Activated CD4-positive, alpha-beta T cell treated with anti-CD3 and anti-CD28 coated beads for 4 hours (primary cell): ENCODE results near the gene PDE3A.
"Not testable (repeated sequence)": the region's sequence is repeated elsewhere in the genome, so short reads cannot be mapped to it uniquely, and the experiment has no call there.

Source experiments
- DNase-seq, 2 donors: peaks; one replicate each; pipeline ENCODE4 v3.0.0-alpha.2; 2020

The PDE3A gene

DNA sequence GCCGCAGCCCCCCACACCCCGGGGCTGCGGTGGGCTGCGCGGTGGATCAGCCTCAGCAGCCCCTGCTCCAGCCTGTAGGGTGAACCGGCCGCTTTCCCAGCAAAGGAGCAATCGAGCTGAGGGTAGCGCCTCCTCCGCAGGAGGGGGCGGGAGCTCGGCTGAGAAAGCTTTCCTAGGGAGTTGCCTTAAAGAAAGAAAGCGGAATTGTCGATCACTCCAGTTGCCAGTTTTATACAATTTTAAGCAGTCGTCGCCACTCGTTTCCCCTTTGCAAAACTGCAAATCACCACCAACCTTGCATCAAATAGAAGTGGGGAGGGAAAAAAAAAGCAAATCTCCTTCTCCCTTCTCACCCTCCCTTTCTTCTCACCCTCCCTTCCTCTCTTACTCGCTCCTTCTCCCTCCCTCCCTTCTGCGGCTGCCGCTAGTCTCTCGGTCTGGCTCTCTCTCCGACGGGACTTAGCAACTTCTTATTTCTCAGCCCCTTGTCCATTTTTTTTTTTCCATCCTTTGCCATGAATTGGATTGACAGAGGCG lies at the start of gene PDE3A:
Gene PDE3A (plus strand): TSS at position 424 of the 537 bp plus-strand sequence. CDS start 748 bp downstream, outside the sequence.
- DNase-seq: no peak

DNA sequence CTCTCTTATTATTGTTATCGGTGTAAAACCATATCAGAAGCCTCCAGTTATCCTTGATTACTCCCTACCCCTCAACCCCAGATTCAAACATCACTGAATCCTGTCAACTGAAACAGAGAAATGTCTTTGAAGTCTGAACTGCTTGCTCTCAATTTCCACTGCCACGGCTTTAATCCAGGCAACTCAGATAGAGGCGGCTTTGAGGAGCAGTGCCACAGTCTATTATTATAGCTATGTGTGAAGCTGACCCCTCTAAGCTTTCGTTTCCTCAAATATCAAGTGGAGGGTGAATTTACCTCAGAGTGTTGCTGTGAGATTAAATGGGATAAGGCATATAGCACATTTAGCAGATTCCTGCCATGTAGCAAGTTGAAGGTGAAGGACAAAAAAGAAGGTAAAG lies 49.0 kb upstream of the PDE3A start:
- no peak for DNase-seq

DNA sequence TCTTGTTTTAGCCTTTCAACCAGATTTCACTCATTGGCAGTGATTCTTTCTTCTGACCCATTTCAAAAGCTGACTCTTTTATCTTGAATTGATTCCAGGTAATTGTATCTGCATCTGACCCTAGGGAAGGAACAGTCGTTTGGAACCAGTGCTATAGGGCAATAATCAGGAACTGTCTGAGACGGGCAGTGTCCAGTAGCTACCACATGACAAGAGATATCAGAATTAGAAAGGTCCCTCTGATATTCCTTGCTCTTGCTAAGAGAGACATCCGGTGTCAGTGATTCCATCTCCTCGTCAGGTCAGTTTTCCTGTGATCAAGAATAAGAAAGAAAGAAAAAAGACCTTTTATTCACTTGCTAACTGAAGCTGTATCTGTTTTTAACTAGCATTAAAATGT lies 47.8 kb upstream of the PDE3A start:
- no peak for DNase-seq

DNA sequence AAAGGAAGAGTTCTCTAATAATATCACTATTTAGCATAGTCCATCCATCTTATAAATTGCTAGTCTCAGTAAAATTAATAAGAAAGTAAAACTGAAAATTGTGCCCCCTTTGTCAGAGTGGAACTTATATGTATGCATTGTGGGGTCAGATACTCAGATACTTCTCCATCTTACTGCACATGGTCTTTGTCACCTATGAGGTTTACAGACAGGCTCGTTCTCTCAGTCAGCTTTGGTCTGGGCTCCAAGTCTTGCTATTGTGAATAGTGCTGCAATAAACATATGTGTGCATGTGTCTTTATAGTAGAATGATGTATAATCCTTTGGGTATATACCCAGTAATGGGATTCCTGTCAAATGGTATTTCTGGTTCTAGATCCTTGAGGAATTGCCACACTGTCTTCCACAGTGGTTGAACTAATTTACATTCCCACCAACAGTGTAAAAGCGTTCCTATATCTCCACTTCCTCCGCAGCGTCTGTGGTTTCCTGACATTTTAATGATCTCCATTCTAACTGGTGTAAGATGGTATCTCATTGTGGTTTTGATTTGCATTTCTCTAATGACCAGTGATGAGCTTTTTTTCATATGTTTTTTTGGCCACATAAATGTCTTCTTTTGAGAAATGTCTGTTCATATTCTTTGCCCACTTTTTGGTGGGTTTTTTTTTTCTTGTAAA lies 37.4 kb upstream of the PDE3A start:
- DNase-seq: not testable (repeated sequence)

DNA sequence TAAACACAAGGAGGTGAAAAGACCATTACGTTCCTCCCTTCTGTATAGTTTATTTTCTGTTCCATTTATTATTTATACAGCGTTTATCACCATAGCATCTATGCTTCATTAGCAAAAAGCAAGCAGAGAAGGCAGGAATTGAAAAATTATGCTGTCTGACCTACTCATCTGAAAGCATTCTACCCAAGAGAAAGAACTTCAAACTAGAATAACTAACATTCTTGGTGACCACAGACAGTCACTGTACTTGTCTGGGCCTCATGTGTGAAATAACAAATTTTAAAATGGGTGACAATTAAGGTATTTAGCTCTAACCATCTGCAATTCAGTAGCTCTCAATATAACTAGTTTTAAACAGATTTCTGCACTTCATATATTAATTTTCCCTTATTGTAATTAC lies 29.3 kb upstream of the PDE3A start:
- no peak for DNase-seq

DNA sequence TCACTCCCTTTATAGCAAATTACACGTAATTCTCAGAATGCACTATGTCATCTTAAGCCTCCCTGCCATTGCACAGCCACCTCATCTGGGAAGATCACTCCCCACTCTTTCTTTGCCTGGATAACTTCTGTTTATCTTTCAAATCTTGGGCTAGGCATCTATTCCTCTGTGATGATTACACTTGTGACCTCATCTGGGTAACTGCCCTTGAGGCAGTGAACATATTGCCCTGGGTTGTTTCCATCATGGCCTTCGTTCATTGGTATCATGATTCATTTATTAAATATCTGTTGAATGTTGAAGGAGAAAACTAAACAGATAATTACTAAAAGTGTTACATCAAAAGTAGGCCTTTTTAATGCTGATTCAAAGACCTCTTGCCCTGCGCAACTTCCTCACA lies 26.2 kb upstream of the PDE3A start:
- DNase-seq: no peak

DNA sequence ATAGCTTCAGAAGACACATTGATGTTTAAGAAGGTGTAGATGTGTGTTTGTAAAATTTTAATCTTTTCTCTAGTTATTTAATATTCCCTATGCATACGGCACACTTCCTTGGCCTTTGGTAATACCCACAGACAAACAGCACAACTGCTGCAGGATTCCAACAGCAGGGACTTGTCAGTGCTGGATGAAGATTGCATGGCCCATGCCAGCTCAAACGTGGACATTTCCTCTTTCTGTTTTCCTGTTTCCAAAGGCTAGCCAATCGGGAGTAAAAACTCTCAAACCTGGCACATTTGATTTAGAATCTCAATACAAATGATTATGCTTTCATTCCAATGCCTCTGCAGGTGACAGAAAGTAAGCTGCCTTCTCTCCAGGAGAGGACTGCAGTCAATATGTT lies 22.5 kb upstream of the PDE3A start:
- no peak for DNase-seq

DNA sequence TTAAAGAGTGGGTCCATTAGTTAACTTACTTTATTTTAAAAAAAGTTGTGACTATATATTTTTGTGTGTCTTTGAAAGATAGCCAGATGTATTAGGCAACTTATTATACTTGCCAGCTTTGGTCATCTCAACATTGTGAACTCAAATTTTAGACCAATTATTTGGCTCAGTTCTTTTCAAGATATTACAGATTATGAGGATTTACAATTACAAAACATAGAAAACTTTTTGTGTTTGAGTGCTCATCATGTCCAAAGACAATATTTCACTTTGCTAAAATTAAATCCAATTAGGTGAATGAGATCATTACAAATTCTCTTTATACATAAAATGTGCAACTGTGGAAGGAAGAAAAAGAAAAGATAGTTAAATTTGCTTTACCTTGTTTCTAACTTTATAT lies 18.3 kb upstream of the PDE3A start:
- no peak for DNase-seq

DNA sequence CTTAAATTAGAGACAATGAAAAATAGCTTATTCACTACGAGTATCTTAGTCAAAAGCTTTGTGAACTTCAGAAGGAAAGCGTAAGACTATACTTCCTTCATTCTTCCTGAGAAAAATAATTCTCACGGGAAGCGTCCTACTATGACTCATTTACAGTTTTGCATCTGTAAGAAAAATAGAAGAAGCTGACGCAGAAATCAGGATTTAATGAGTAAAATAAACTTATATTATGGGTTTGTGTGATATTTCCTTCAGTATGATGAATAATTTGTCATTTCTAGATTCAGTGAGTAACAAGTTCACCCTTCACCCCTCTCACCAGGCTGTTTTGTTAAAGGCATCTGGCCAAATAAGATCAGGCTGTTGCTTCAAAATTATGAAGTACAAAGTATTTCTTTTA lies 17.8 kb upstream of the PDE3A start:
- DNase-seq: no peak

DNA sequence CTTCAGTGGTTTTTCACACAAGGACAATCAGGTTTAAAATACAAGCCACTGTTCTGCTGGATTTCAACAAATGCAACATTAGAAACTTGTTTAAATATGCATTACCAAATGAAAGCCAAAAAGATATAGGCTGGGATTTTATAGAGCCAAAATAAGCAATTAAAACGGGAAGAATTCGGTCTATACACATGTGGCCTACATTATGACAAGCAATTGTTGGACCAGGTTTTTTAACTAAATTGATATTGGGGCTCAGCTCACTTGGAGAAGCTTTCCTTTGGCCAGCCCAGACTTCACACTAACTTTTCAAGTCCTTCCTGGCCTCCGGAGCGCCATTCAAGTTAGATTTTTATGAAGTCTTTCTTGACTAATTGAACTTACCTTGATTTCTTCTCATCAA lies 16.9 kb upstream of the PDE3A start:
- DNase-seq: no peak

DNA sequence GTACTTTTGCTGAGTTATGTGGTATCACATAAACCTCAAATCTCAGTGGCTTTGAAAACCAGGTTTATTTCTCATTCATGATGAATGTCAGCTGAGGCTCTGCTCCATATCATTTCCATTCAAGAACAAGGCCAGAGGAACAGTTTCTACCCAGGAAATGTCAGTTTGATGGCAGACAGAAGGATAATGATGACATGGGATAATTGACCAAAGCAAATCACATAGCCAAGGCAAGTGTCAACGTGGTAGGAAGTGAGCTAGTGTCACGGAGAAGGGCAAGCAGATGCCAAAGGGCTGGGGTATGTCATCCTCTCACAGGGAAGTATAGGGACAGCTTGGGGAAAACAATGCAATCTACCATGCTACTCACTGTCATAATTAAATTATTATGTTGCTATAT lies 12.3 kb upstream of the PDE3A start:
- no peak for DNase-seq

DNA sequence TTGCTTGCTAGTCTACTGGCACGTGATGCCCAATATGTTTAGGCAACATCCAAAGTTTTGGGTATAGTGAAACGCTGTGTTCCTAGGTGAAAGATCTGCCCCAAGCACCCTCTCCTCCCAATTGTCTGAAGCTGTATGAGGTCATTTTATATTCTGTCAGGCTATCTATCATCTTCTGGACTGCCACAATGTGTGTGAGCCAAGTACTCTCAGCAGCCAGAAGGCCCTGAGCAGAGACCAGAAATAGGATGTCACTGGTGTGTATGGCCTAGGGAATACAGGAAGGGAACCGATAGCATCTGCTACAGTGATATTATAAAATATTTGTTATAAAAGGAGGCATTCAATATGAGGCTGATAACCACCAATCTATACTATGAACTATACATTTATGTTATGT lies 7.9 kb upstream of the PDE3A start:
- no peak for DNase-seq

DNA sequence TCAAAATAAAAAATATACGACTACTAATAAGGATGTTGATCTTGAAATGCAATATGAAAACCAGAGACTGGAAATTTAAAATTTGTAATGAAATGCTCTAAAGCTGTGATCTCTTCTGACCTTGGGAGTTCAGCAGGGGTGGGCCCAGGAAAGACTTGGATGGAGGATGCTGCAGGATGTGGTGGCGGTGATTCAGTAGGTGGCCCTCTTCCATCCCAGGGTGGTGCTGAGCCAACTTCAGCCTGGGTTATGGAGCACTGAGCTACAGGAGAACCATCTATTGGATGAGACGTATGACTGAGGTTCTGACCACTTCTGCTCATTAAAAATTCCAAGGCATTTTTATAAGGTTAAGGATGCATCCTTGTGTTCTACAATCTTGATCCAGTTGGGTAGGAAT lies 6.9 kb upstream of the PDE3A start:
- no peak for DNase-seq

DNA sequence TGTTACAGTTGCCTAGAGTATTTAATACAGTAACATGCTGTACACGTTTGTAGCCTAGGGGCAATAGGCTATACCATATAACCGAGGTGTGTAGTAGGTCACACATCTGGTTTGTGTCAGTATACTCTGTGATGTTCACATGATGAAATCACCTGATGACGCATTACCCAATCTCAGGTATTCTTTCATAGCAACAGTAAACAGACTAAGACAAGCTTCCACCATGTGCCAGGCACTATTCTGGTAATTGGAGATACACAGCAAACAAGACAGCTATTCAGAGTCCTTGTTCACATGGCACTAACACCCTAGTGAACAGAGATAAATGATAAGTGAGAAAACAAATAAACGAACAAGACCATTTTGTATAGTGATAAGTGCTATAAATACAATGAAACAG lies 3.8 kb upstream of the PDE3A start:
- DNase-seq: no peak

DNA sequence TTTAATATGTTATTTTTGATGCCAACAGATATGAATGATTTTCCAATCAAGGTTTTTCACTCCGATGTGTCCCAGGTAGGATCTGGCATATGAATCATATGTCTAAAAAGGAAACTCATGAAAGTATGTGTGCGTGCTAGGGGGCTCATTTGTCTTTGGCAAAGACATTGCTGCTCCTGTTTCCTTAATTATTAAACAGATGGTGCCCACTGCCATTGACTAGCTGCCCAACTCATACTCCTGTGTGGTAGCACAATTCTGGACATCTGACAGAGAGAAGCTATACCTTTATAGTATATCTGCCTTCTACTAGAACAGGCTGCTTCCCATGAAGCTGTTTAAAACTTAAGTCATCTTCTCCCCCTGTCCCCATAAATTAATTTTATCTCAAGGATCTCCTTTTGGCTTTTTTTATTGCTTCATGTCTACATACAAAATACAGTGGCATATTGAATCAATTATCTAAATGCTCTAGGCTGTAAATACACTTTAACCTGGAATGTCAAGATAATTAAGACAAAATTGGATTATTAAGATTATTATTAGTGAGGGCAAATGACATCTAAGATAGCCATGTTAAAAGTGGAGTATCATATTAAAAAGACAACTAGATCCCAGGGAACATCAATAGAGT lies 1.4 kb upstream of the PDE3A start:
- no peak for DNase-seq

DNA sequence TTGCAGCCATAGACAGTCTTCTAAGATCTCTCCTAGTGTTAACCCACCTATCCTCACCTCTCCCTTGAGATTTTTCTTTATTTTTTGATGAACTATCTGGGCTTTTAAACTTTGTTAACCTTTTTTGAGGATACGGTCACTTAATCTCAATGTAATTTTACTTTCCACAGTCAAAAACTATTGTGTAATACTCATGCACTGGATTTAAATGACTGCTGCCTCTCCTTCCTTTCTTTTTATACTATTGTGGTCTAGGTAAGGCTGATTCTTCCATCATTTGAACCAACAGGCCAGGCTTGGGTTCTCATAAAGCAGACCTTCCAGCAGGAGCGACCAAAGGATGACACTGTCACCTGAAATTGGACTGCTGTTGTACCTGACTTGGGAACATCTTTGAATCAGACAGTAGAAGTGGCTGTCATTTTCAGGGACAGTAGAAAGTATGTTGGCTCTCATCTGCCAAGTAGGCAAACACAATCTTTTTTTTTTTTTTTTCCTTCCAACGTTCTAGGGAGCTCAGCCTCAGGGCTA lies 689 bp upstream of the PDE3A start:
- no peak for DNase-seq

DNA sequence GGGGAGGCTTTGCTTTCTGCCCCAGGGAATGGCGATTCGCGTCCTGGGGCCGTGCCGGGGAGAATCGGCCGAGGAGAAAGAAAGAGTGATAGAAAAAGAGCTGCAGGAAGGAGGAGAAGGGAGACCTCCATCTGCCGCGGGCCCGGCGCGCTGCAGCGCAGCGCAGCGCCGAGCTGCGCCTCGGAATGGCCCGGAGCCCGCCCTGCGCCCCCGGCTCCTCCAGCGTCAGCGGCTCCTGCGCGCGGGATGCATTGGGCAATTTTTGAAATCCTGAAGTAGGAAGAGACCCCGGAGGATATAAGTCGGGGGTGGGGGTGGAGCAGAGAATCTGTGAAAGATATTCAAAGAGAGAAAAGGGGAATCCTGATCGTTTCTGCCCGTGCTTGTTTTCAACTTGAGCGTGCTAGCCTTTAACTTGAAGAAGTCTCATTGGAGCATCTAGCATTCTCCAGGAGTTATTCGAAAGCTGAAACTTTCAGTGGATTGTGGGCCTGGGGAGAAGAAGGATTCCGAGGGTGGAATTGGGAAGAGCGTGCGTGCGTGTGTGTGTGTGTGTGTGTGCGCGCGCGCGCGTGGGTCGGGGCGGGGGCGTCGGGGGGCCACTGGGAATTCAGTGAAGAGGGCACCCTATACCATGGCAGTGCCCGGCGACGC lies 441 bp downstream of the PDE3A start:
- no peak for DNase-seq

DNA sequence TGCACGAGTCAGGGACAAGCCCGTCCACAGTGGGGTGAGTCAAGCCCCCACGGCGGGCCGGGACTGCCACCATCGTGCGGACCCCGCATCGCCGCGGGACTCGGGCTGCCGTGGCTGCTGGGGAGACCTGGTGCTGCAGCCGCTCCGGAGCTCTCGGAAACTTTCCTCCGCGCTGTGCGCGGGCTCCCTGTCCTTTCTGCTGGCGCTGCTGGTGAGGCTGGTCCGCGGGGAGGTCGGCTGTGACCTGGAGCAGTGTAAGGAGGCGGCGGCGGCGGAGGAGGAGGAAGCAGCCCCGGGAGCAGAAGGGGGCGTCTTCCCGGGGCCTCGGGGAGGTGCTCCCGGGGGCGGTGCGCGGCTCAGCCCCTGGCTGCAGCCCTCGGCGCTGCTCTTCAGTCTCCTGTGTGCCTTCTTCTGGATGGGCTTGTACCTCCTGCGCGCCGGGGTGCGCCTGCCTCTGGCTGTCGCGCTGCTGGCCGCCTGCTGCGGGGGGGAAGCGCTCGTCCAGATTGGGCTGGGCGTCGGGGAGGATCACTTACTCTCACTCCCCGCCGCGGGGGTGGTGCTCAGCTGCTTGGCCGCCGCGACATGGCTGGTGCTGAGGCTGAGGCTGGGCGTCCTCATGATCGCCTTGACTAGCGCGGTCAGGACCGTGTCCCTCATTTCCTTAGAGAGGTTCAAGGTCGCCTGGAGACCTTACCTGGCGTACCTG lies 1.1 kb downstream of the PDE3A start:
- no peak for DNase-seq

DNA sequence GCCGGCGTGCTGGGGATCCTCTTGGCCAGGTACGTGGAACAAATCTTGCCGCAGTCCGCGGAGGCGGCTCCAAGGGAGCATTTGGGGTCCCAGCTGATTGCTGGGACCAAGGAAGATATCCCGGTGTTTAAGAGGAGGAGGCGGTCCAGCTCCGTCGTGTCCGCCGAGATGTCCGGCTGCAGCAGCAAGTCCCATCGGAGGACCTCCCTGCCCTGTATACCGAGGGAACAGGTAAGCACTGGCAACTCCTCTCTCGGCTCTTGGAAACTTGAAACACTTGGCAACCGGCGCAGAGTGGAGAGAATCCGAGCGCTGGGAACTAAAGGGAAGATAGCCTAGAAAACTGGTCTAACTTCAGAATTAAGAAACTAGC lies 1.7 kb downstream of the PDE3A start:
- DNase-seq: no peak

DNA sequence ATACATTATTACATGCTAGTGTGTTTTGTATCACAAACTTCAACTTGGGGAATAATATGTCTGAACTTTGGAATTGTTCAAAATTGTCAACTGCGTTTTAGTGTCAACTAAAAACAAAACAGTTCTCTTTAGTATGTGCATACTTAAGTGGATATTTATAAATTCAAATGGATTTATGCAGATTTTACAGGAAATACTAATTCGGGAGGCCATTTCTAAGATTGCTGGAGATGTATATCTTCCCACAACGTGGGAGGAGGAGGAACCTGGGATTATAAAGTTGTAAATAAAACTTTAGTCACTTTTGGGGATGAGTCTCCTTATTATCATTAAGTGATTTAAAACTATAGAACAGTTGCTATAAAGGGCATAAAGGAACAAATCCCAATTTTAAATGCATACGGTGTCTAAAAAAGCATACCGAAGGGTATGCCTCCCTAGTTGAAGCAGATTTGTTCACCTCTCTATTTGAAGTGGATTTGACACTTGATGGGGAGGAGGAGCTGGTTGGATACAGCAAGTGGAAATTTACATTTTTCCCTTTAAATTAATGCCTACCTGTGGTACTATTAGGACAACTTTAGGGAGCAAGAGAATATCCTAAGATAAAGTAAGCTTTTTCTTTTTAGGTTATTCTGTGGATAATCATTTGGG lies 2.7 kb downstream of the PDE3A start:
- DNase-seq: no peak

DNA sequence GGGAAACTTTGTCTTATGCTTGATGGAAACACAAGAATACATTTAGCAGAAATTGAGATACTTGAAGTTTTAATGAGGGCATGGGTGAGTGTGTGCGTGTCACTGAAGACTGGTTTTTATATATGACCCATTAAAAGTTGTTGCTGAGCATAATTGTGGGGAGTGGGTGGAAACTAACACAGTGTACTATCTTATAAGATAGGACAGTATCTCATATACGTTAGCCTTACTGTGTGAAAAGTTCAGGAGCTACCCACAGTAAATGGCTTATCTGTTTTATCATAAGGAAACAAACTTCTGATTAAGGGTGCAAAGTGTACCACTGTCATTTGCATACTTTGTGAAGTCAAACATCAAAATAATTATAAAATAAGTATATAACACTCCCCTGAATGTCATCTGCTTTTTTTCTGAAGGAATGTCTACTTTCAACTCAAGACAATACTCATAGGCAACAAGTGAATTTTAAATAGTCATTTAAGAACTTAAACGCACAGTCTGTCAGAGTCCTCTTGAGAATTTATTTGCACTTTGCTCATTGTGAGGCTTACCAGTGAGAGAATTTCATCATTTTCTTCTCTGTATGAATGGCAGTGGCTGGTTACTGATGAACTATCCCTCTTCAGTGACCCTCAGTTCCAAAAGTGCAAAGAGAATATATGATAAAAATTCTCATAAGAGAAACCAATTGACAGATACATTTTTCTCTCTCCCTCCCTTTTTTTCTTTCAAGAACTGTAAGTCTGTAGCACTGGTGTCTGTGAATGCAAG lies 4.2 kb downstream of the PDE3A start:
- no peak for DNase-seq

DNA sequence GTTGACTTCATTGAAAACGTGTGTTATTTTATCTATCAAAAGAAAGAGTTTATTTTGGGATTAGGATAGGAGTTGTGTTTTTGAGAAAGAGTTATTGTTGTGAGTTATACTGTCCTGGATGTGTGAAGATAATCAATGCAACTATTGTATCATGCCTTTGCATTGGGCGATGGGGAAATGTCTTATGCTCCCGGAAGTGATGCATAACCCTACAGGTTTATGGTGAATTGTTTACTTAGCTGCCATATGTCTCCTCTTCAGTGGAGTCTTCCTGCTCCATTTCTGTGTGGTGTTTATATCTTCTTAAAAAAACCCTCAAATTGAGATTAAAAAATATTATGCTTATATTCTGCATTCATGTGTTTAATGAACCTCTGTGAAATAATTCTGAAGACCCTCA lies 6.5 kb downstream of the PDE3A start:
- DNase-seq: no peak
